GM19238 (cell line): ENCODE measurements around the gene MED15.
"Not testable (repeated sequence)": the region's sequence is repeated elsewhere in the genome, so short reads cannot be mapped to it uniquely, and the experiment has no call there.

ENCODE experiments used
- DNase-seq: peaks from one replicate; pipeline ENCODE4 v3.0.0; 2011; ENCODE audit warnings: low spot score; ENCODE audit not compliant: insufficient read length

MED15 gene

DNA sequence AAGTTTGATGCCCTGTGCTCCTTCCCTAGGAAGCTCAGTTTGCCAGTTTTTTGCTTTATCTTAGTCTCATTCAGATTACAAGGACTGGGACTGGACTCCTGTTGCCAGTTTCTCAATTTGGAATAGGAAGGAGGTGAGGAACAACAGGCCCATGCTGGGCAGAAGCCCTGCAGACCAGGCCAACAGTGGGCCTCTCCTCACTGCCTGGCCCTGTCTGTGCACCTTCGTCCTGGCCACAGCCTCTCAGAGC is 23.7 kb downstream of the MED15 start:
- no peak for DNase-seq

DNA sequence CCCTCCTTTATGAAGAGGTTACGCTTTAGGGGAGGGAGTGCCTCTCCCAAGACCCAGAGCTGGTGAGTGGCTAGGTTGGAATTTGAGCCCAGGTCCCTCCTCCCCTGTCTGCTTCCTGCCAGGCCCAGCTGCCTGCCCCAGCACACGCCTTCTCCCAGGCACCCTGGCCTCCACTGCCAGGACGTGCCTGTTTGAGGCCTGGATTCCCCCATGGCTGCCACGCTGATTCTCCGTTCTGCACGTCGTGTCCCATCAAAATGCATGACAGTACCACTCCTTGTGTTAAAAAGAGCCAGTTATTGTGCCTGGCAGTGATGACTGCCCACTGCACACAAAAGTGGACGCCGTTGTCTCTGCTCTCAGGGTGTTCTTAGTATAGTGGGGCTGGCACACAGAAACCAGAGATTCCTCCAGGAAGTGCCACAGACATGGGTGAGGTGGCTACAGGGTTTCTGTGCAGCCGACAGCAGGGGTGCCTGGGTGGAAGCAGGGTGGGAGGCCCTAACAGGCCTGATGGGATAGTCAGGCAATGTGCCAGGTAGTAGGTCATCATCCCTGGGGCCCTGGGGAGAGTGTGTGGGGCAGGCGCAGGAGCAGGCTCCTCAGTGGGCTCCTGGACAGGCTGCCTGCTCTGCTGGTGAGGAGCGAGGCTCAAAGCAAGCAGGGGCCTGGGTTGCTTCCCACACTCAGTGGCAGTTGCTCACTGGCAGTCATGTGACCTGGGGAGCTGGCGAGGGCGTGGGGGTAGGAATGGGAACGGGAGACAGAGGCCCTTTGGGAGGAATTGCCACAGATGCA is 24.2 kb downstream of the MED15 start:
- no peak for DNase-seq

DNA sequence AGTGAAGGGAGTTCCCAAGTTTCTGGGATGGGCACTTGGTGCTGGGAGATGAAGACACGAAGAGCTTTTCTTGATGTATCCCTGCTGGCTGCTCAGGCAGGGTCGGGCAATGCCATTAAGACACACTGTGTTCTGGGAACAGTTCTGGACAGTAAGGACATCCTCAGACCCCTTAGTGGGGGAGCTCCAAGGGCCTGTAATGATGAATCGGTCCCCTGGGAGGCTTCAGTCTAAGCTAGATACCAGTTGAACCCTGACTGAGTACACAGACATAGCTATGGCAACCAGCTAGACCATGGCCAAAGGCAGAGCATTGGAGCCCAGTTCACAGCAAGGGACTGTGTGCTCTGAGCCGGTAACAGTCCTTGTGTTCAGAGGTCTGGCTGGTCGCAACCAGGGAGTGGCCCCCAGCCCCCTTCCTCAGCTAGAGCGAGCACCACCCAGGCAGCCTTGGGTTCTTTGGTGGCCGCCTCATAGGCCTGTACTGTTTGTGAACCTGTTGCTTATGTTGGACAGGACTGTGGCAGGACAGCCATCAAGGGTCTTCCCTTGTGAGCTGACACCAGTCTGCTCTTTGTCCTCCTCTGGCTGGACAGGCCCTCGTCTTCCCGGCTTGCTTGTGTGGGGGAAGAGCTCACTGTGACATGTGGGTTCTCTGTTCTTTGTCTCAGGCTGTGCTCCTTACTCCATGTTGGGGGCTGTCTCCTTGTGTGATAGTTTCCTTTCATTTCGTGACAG is 25.0 kb downstream of the MED15 start:
- no peak for DNase-seq

DNA sequence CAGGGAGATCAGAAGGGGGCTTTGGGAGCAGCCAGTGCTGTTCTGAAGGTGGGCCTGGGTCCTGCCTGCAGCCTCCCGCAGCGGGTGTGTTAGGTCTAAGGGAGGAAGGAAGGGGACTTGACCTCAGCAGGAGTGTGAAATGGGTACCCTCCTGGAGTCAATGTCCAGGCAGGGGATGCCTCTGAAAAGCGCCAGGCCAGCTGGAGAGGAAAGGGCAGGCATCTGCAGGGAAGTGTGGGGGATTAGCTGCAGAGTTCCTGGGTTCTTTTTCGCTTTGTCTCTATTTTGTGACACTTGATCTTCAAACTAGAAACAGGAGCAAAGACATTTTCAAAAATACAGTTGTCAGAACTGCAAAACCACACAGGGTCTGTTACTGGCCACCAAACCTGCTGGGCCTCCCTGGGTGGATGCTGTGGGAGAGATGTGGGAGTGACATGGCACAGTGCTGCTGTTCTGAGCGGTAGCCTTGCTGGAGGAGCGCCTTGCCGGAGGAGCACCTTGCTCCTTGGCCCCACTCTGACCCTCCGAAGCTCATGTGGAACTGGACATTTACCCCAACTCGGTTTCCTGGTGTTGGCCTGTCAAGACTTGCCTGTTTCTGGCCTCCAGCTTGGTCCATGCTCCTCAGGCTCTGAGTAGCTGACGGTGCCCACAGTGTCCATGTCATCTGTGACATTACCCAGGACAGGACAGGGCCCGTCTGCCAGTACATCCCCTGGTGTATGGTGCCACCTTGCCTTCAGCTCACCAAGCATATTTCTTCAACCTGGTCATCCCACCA is 25.9 kb downstream of the MED15 start:
- no peak for DNase-seq

DNA sequence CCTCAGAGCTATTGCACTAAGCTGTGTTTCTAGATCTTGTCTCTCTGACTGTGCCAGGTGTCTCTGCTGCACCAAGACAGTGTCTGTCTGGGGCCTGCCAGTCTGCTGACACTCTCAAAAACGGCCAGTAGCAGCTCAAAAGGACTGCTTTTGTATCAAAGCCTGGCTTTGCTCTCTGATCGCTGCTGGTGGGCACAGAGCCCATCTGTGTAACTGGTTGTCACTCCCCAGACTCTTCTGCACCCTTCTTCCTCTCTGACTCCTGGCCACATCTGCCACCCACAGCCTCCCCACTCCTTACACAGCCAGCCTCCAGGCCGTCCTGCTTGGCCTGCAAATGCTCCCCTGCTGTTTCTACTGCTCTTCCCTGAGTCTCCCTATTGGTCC is 26.5 kb downstream of the MED15 start:
- no peak for DNase-seq

DNA sequence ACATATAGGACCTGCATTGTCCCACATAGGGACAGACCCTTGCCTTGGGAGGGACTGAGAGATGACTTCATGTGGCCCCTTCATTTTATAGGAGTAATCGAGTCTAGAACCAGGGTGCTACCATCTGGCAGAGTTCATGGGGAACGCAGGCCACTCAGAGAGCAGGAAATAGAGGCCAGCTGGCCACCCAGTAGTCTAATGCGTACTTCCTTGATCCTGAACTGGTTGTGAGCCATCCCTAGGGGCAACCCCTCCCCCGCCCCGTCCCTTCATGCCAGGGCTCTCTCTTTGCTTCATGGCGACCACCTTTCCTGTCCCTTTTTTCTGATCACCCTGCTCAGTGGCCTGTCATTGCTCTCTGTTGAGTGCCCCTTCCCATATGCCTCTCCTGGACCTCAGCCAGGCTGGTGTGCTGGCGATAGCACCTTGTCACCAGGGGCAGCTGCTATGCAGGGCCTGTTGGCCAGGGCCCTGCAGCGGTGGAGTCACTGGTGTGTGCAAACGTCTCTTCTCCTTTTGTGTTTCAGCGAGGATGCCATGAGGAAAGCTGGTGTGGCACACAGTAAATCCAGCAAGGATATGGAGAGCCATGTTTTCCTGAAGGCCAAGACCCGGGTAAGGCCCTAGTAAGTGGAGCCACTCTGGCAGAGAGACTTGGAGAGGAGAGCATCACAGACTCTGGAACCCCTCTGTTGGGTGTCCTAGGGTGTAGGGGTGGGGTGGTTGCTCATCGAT is 29.3 kb downstream of the MED15 start:
- DNase-seq, result no peak

DNA sequence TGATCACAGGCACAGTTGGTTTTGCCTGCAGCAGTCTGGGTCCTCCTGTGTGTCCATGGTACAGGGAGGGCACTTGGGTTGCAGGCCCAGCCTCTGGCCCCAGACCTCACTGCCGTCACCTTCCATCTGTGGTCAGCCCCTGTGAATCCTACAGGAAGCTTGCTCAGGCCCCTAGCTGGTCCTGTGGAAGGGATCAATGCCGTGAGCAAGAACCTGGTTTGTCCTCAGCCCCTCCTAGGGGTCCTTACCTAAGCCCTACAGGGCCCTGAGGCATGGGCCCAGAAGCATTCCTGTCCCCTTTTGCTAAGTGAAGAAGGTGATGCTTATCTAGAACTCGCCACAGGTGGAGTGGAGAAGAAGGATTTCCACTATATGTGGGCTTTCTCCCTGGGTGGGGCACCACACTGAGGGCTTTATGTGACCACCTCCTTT is 29.9 kb downstream of the MED15 start:
- DNase-seq, result no peak

DNA sequence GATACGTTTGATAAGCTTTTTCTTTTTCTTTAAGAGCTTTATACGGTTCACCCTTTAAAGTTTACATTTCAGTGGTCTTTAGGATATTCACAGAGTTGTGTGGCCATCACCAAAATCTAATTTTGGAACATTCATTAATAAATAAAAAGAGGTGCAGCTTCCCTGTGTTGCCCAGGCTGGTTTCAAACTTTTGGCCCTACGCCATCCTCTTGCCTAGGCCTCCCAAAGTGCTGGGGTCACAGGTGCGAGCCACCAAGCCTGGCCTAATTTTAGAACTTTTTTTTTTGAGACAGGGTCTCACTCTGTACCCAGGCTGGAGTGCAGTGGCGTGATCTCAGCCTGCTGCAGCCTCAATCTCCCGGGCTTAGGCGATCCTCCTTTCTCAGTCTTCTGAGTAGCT is 30.6 kb downstream of the MED15 start:
- no peak for DNase-seq

DNA sequence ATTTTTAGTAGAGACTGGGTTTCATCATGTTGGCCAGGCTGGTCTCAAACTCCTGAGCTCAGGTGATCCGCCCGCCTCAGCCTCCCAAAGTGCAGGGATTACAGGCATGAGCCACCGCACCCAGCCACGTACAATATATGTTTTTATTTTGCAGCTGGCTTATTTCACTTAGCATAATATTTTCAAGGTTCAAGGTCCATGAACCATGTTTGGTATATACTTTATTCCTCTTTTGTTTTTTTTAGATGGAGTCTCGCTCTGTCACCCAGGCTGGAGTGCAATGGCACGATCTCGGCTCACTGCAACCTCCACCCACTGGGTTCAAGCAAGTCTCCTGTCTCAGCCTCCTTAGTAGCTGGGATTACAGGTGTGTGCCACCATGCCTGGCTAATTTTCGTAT is 31.5 kb downstream of the MED15 start:
- DNase-seq, result not testable (repeated sequence)

DNA sequence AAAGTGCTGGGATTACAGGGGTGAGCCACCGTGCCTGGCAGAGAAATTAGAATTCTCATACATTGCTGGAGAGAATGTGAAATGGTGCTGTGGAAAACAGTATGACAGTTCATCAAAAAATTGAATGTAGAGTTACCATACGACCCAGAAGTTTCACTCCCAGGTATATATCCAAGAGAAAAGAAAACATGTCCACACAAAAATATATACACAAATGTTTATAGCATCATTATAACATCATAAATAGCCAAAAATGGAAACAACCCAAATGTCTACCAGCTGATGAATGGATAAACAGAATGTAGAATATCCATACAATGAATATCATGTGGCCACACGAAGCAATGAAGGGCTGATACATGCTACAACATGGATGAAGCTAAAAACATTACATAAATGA is 34.6 kb downstream of the MED15 start:
- no peak for DNase-seq

DNA sequence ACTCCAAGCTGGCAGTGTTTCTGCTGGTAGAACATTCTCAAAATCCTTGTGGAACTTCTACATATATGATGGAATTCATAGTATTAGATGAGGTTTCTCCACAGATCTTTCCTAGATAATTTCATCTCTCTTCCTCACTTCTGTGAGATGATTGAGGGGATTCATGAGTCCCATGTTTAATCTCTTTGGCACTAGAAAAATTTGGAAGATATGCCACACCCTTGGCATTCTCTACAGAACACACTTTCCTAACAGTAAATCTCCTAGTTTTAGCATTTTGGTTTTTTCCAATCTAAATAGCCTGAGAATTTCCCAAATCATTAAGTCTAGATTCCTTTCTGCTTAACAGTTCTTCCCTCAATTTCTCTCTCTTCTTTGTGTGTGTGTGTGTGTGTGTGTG is 35.3 kb downstream of the MED15 start:
- no peak for DNase-seq

DNA sequence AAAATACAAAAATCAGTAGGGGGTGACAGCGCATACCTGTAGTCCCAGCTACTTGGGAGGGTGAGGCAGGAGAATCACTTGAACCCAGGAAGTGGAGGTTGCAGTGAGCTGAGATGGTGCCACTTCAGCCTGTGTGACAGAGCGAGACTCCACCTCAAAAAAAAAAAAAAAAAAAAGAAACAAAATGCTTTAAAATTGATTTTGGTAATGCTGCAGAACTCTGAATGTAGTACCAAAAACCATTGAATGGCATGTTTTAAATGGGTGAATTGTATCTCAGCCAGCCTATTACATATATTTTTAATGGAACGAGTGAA is 37.9 kb downstream of the MED15 start:
- DNase-seq, result not testable (repeated sequence)

DNA sequence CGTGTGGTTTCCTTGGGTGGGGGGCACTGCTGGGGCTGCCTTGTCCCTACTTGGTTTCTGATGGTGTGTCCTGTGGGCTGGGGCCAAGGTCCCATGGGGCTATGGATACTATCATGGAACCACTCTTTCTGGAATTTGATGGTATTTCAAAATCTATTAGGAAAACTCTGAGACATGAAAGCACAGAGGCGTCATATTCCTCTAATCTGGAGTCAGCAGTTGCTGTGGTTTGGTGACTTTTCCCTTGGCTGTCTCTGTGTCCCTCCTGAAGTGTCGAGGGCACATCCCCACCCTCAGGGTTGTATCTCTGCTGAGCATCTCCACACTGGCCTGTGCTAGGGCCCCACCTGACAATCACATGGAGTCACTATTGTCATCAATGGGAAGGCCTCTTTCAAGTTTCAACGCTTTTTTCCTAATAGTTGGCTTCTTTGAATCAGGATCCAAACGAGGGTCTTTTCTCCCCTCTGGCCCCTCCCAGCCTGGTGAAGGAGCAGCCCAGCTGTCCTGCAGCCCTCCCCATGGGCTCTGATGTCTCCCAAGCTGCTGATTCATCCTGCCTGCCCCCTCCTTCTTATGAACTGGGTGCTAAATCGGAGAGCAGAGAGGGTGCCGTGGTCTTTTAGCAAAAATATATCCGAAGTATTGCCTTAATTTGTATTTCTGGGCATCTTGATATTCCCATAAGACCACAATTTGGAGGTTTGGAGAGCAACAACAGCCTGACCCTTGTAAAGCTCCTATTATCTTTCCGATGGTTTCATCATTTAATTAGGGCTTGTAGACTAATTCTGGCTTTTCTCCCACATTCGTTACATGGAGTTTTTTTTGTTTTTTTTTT is 38.5 kb downstream of the MED15 start:
- no peak for DNase-seq

DNA sequence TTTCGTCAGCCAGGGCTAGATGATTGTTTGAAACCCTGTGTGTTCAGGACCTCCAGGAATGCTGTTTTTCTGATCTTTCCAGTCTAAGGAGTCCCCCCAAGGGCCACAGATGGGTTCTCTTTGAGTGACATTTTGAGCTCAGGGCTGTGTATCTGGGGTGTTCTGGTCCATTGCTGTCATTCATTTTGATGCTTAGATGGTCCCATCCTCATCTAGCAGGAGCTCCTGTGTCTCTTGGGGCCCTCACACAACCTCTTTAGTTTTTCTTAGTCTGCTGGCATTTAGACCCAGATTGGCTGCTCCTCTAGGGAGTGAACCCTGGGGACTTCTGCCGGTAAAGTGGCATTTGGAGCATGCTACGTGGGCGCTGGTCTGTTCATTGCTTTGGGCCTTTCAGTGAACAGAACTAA is 39.1 kb downstream of the MED15 start:
- DNase-seq, result no peak

DNA sequence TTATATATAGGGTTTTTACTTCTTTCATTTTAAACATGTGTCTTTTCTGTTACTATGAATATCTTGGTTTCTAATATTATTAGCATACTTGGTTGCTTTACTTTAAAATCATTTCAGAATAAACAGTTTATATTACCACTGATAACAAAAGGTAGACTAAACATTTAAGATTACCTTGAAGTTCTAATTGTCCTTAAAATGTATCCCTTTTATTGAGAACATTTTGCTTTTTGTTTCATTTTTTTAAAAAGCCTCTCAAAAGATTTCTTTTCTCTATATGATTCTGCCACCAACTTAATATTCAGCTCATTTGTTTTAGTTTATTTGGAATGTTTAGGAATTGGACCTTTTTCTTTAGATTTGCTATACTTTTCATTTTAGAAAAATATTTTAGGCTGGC is 39.6 kb downstream of the MED15 start:
- DNase-seq, result no peak

DNA sequence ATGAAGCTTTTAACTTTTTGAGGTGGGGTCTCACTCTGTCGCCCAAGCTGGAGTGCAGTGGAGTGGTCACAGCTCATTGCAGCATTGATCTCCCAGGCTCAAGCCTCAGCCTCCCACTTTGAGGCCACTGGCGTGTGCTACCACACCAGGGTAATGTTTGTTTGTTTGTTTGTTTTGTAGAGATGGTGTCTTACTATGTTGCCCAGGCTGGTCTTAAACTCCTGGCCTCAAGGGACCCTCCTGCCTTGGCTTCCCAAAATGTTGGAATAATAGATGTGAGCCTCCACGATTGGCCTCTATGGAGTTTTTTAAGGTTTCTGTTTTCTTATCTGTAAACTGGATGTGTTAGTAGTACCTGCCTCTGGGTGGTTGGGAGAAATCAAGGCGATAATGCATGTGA is 41.4 kb downstream of the MED15 start:
- no peak for DNase-seq

DNA sequence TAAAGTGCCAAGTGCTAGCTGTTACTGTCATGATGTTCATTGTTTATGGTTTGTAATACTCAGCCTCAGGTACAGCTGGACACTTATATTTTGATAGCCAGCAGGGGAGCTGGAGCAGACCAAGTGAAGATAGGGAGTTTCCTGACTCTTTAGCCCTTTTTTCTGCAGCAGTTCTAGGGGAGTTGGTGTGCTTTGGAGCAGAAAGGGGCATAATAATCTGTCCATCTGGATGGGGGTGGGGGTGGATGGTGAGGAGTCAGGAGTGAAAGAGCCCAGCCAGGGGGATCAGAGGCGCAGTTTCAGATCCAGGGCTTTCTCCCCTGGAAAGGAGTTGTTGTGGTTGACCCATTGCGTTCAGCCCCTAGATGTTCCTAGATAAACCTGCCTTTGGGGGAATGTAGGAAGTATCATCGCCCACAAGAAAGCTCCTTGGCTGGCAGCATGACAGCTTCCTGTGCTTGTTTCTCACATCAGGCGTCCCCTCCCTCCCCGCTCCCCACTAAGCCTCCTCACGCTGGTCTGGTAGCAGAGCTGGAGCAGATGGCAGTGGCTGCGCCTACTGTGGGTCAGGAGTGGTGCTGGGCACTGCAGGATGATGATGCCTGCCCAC is 41.9 kb downstream of the MED15 start:
- DNase-seq, result no peak

DNA sequence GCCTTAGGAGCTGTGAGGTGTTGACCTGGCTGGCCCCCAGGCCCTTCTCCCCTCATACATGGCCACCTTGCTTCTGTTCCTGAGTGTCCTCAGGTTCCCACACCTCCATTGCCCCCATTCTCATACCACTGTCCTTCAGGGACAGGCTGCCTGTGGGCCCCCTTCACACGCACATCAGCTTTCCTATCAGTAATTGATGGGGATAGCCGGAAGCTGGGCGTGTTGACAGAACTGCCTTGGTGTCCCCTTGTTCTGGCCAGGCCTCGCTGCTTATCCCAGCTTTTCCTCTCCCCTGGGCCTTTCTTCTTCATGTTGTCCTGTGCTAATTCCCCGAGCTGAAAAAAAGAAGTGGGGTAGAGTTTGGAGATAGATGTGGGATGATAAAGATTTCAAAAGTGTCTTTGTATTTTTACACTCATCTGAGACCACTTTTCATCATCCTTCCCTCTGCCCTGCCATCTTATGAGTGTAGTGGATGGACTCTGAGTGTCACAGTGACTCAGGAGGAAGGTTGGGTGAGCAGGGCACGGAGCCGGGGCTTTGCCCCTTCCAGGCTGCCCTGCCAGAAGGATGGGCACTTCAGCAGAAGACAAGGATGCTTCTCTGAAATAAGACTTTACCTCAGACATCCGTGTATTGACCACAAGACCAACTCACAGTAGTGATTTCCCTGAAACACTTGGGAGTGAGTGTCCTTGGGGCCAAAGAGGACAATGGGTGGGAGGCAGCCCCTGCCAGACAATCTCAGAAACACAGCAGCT is 42.8 kb downstream of the MED15 start:
- DNase-seq, result no peak

DNA sequence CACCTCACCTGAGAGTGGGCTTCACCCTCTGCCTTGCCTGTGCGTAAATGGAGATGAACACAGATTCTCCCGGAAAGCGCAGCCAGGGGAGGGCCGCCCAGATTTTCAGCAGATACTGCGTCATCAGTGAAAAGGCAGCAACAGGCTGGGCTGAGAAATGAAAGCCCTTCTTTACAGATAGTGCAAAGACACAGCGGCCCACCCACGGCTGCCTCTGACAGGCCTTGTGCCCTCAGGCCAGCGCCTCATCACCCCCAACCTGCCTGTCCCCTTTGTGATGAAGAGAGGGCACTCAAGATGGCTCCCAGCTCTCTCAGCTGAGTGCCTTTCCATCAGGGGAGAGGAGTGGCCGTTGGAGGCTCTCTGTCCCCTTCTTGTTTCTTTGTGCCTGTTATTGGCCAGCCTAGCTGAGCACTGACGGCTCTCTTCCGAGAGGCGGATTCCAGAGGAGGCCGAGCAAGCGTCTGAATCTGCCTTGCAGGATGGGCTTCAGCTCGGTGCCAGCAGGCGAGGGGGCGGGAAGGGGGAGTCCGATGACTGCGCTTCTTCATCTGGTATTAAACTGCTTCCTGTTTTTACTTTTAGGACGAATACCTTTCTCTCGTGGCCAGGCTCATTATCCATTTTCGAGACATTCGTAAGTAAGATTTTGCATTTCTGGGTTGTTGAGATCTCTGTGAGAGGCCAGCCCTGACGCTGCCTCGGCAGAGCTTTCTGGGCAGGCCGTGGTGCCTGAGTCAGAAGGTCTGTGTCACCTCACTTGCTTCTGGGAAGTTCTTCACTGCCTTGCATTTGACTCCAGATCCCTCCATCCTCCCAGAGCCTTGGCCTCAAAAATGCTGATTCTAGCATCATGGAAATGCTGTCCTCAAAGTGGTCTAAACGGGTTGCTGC is 43.7 kb downstream of the MED15 start:
- no peak for DNase-seq
